Measurements from ENCODE around the gene YWHAH.
"Not testable (repeated sequence)": the region's sequence is repeated elsewhere in the genome, so short reads cannot be mapped to it uniquely, and the experiment has no call there.

Gene YWHAH

GRCh38 chr22:31951194-31952093 is 7.1 kb downstream of the YWHAH start:
- no peak for DNase-seq (ENCODE audit: low read depth)

GRCh38 chr22:31952094-31952401 is 7.7 kb downstream of the YWHAH start:
- no peak for DNase-seq (ENCODE audit: low read depth)

GRCh38 chr22:31952472-31952871 is 8.1 kb downstream of the YWHAH start:
- DNase-seq (ENCODE audit: low read depth): peak; percentile 47

GRCh38 chr22:31953261-31953660 is 8.9 kb downstream of the YWHAH start:
- no peak for DNase-seq (ENCODE audit: low read depth)

GRCh38 chr22:31954535-31955523 is 10.5 kb downstream of the YWHAH start:
- no peak for DNase-seq (ENCODE audit: low read depth)

- no peak for DNase-seq (ENCODE audit: low read depth)
Measured at GRCh38 chr22:31956360-31956759, 12.0 kb downstream of the YWHAH start.

- no peak for DNase-seq (ENCODE audit: low read depth)
Measured at GRCh38 chr22:31957970-31958594, 13.7 kb downstream of the YWHAH start.

- DNase-seq (ENCODE audit: low read depth): no peak
Measured at GRCh38 chr22:31958625-31959239, 14.4 kb downstream of the YWHAH start.

GRCh38 chr22:31960767-31961166 is 16.4 kb downstream of the YWHAH start:
- no peak for DNase-seq (ENCODE audit: low read depth)

GRCh38 chr22:31962387-31963125 is 18.2 kb downstream of the YWHAH start:
- DNase-seq (ENCODE audit: low read depth): no peak

- DNase-seq (ENCODE audit: low read depth): no peak
Measured at GRCh38 chr22:31968022-31968421, 23.7 kb downstream of the YWHAH start.

- no peak for DNase-seq (ENCODE audit: low read depth)
Measured at GRCh38 chr22:31969789-31970489, 25.6 kb downstream of the YWHAH start.

GRCh38 chr22:31970490-31971444 is 26.4 kb downstream of the YWHAH start:
- DNase-seq (ENCODE audit: low read depth): peak; percentile 14

- no peak for DNase-seq (ENCODE audit: low read depth)
Measured at GRCh38 chr22:31972180-31972579, 27.8 kb downstream of the YWHAH start.

GRCh38 chr22:31973739-31974138 is 29.4 kb downstream of the YWHAH start:
- no peak for DNase-seq (ENCODE audit: low read depth)

- DNase-seq (ENCODE audit: low read depth): peak; percentile 34
Measured at GRCh38 chr22:31977141-31977841, 33.0 kb downstream of the YWHAH start.

- no peak for DNase-seq (ENCODE audit: low read depth)
Measured at GRCh38 chr22:31977939-31978338, 33.6 kb downstream of the YWHAH start.

- DNase-seq (ENCODE audit: low read depth): no peak
Measured at GRCh38 chr22:31980628-31981027, 36.3 kb downstream of the YWHAH start.

GRCh38 chr22:31981976-31982375 is 37.6 kb downstream of the YWHAH start:
- DNase-seq (ENCODE audit: low read depth): not testable (repeated sequence)

All from HS-27A (cell line).